Liver (tissue), 9 donors: Measurements from ENCODE around the gene CLBA1. TPM values are rescaled to one million over a fixed set of nuclear protein-coding genes. Genes with fewer than 3 reads are reported as not detected.

ENCODE experiments used
- DNase-seq: peaks from one replicate; pipeline ENCODE4 v3.0.0-alpha.2; 2017; ENCODE audit warnings: low spot score
- H3K27ac ChIP-seq, 2 donors: one replicate each; pipeline ENCODE4 v1.7.0; 2013; ENCODE audit warnings: inconsistent platforms in 2 of 2, low read length in 2 of 2, control low read depth in 1 of 2, low read depth in 1 of 2, mild to moderate bottlenecking in 1 of 2
- H3K27me3 ChIP-seq, 4 donors: one replicate each; pipeline versions ENCODE4 v1.6.1 to v1.7.0; 2013; ENCODE audit warnings: low read length in 3 of 4, inconsistent platforms in 1 of 4, mild to moderate bottlenecking in 1 of 4, moderate library complexity in 1 of 4; ENCODE audit not compliant: control insufficient read depth in 4 of 4, insufficient read depth in 4 of 4
- H3K36me3 ChIP-seq, 4 donors: one replicate each; pipeline versions ENCODE4 v1.6.1 to v1.7.0; 2013; ENCODE audit warnings: low read length in 3 of 4, mild to moderate bottlenecking in 3 of 4, low read depth in 1 of 4, moderate library complexity in 1 of 4; ENCODE audit not compliant: control insufficient read depth in 4 of 4, insufficient read depth in 3 of 4
- H3K4me1 ChIP-seq, 4 donors: one replicate each; pipeline versions ENCODE4 v1.6.1 to v1.7.0; 2013; ENCODE audit warnings: low read length in 3 of 4, mild to moderate bottlenecking in 3 of 4, moderate library complexity in 1 of 4; ENCODE audit not compliant: control insufficient read depth in 4 of 4, insufficient read depth in 4 of 4
- H3K4me3 ChIP-seq, 3 donors: one replicate each; pipeline versions ENCODE4 v1.6.1 to v1.7.0; 2013; ENCODE audit warnings: low read length in 3 of 3, control low read depth in 1 of 3, low read depth in 1 of 3, mild to moderate bottlenecking in 1 of 3
- H3K9ac ChIP-seq, 2 donors: one replicate each; pipeline ENCODE4 v1.7.0; 2013; ENCODE audit warnings: low read length in 2 of 2, mild to moderate bottlenecking in 2 of 2, moderate library complexity in 2 of 2, control low read depth in 1 of 2, low read depth in 1 of 2
- H3K9me3 ChIP-seq, 4 donors: one replicate each; pipeline versions ENCODE4 v1.6.1 to v1.7.0; 2013; ENCODE audit warnings: low read length in 3 of 4; ENCODE audit not compliant: control insufficient read depth in 4 of 4
- EGR1 ChIP-seq, 2 donors: IDR thresholded peaks; 2 replicates each; pipeline ENCODE4 v1.6.1; 2016 to 2018; ENCODE audit warnings: antibody characterized with exemption in 2 of 2, low read depth in 2 of 2
- GABPA ChIP-seq, 2 donors: IDR thresholded peaks in 1 of 2; conservative IDR thresholded peaks in 1 of 2; 2 replicates each; pipeline ENCODE4 v1.6.1; 2016; ENCODE audit warnings: antibody characterized with exemption in 2 of 2, mild to moderate bottlenecking in 1 of 2, moderate library complexity in 1 of 2
- HNF4G ChIP-seq: IDR thresholded peaks from 2 replicates; pipeline ENCODE4 v1.6.1; 2016; ENCODE audit warnings: antibody characterized with exemption
- NR2F2 ChIP-seq: IDR thresholded peaks from 2 replicates; pipeline ENCODE4 v1.6.1; 2016; ENCODE audit warnings: antibody characterized with exemption
- RAD21 ChIP-seq, 2 donors: IDR thresholded peaks; 2 replicates each; pipeline ENCODE4 v1.6.1; 2016; ENCODE audit warnings: antibody characterized with exemption in 2 of 2, mild to moderate bottlenecking in 2 of 2
- YY1 ChIP-seq: IDR thresholded peaks from 2 replicates; pipeline ENCODE4 v1.6.1; 2016; ENCODE audit warnings: antibody characterized with exemption, mild to moderate bottlenecking
- WGBS: extraction: QIAGEN DNeasy Blood & Tissue Kit; methylation state at CpG from one replicate; pipeline ENCODE4 v1.1.7; 2013; 5-methylcytosine and 5-hydroxymethylcytosine counted together
- polyA plus RNA-seq, 2 donors: library from polyadenylated mRNA; stranded (reverse) in 1 of 2; unstranded in 1 of 2; fragments of 200-250 nt in 1 of 2; fragments of >200 nt in 1 of 2; fragmentation: Nextera tagmentation in 1 of 2; extraction: Ambion mirVana in 1 of 2; gene quantifications; one replicate each; pipeline versions ENCODE4 v1.2.1 to v1.2.3, GENCODE V29; 2013 to 2015
- total RNA-seq, 2 donors: library from RNA; depleted of rRNA; stranded (reverse); fragments of >200 nt; gene quantifications; one replicate each; pipeline ENCODE4 v1.2.3, GENCODE V29; 2014
- TF ChIP-seq, protein P1 (sequence below): IDR thresholded peaks from 2 replicates; pipeline ENCODE4 v1.6.1; 2016; ENCODE audit warnings: antibody characterized with exemption
- TF ChIP-seq, protein P2 (sequence below): fragments of 150-350 bp; IDR thresholded peaks from 2 replicates; pipeline ENCODE4 v1.5.1; 2017; ENCODE audit warnings: improper control_type of control experiment, low read depth, low read length; ENCODE audit not compliant: missing input control
- TF ChIP-seq, protein P3 (sequence below): IDR thresholded peaks from 2 replicates; pipeline ENCODE4 v1.6.1; 2016; ENCODE audit warnings: antibody characterized with exemption
- donor health status: healthy.
- donor health status: healthy.
- donor health status: healthy.
- donor health status: healthy.
- donor health status: healthy.

The CLBA1 gene
- total and polyA plus RNA-seq, 4 donors: 0.98 to 3.9 (median 2.3) TPM

DNA sequence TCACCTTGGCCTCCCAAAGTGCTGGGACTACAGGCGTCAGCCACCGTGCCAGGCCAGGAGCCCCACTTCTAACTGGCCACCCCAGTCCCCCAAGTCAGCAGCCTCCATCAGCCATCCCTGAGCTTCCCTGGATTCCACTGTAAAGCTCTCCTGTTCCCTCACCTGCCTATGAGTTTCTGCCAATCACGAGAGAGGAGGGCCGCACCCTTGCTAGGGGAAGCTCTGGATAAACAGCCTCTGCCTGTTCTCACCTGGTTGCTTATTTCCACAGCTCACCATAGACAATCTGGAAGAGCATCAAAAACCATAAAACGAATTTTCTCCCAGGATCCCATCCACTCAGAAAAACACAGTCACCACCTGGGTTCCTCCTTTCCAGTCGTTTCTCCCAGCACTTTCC, 30.3 kb downstream of the CLBA1 start:
- H3K9me3 ChIP-seq: no peaks in the 10 kb centered on the region
- peaks cover 2 to 10% (median 6%) of the 10 kb centered on the region in 4 donors for H3K4me1 ChIP-seq
- 85% methylated on average over 6 of the region's 6 CpGs for WGBS
- H3K27ac ChIP-seq: no peak overlapping the region
- no peak for DNase-seq
- H3K36me3 ChIP-seq: peaks cover 0 to 6% (median 0%) of the 10 kb centered on the region in 4 donors
- no peaks in the 10 kb centered on the region for H3K27me3 ChIP-seq
- H3K9ac ChIP-seq: no peak overlapping the region
- H3K4me3 ChIP-seq: no peak overlapping the region
- TF ChIP-seq, protein P1, sequence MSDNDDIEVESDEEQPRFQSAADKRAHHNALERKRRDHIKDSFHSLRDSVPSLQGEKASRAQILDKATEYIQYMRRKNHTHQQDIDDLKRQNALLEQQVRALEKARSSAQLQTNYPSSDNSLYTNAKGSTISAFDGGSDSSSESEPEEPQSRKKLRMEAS: no peak
- no peak for TF ChIP-seq GABPA (IDR thresholded peaks at IDR 0.05 in 1 of 2, conservative IDR thresholded peaks at IDR 0.05 in 1 of 2)
- TF ChIP-seq, protein P2, sequence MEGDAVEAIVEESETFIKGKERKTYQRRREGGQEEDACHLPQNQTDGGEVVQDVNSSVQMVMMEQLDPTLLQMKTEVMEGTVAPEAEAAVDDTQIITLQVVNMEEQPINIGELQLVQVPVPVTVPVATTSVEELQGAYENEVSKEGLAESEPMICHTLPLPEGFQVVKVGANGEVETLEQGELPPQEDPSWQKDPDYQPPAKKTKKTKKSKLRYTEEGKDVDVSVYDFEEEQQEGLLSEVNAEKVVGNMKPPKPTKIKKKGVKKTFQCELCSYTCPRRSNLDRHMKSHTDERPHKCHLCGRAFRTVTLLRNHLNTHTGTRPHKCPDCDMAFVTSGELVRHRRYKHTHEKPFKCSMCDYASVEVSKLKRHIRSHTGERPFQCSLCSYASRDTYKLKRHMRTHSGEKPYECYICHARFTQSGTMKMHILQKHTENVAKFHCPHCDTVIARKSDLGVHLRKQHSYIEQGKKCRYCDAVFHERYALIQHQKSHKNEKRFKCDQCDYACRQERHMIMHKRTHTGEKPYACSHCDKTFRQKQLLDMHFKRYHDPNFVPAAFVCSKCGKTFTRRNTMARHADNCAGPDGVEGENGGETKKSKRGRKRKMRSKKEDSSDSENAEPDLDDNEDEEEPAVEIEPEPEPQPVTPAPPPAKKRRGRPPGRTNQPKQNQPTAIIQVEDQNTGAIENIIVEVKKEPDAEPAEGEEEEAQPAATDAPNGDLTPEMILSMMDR: no peak
- TF ChIP-seq, protein P3, sequence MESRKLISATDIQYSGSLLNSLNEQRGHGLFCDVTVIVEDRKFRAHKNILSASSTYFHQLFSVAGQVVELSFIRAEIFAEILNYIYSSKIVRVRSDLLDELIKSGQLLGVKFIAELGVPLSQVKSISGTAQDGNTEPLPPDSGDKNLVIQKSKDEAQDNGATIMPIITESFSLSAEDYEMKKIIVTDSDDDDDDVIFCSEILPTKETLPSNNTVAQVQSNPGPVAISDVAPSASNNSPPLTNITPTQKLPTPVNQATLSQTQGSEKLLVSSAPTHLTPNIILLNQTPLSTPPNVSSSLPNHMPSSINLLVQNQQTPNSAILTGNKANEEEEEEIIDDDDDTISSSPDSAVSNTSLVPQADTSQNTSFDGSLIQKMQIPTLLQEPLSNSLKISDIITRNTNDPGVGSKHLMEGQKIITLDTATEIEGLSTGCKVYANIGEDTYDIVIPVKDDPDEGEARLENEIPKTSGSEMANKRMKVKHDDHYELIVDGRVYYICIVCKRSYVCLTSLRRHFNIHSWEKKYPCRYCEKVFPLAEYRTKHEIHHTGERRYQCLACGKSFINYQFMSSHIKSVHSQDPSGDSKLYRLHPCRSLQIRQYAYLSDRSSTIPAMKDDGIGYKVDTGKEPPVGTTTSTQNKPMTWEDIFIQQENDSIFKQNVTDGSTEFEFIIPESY: no peak
- no peak for TF ChIP-seq HNF4G

DNA sequence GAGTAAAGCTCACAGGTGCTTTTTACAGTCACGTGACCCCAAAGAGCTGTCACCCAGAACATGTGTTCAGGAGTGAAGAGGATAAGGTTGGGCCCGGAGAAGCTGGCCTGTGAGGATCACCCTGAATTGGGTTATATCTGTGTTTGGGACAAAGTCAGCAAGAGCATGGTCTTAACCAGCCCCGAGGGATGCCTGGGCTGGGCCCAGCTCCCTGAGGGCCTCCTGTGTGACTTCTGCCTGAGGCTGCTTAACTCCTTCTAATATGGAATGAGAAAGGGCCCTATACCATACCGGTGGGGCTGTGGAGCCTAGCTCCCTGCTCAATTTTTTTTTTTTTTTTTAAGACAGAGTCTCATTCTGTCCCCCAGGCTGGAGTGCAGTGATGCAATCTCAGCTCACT, 32.8 kb downstream of the CLBA1 start:
- 93% methylated on average over 4 of the region's 4 CpGs for WGBS
- Histone ChIP-seq H3K9ac (no peak overlapping the region), H3K9me3 (no peaks in the 10 kb centered on the region), H3K4me3 (no peak overlapping the region), H3K27ac (no peak overlapping the region), H3K4me1 (peaks cover 7 to 19% (median 14%) of the 10 kb centered on the region in 4 donors), H3K27me3 (no peaks in the 10 kb centered on the region), H3K36me3 (no peaks in the 10 kb centered on the region)
- TF ChIP-seq RAD21 (IDR thresholded peaks at IDR 0.05): no peak
- no peak for TF ChIP-seq NR2F2
- no peak for TF ChIP-seq EGR1 (IDR thresholded peaks at IDR 0.05; ENCODE audit: low read depth in 2 of 2)
- TF ChIP-seq YY1: no peak
- TF ChIP-seq, protein P2: no peak
- no peak for TF ChIP-seq HNF4G
- no peak for DNase-seq
